ENCODE results near the gene MYLK.

Gene MYLK

DNA sequence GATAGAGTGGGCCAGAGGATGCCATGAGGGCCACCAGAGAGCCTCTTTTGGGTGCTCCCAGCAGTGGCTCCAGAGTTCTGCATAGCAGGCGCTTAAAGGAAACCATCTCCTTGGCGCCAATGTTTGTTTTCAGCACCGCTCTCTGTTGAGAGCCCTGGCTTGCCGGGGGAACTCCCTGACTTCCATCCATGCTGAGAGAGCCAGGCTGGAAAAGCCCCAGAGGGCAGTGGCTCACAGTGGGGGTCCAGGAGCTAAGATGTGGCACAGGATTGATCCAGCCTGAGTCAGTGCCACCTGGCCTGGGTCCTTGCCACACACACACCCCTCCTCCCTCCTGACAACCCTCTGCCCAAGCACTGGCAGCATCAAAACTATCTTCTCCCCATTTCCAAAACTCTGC lies 248.9 kb downstream of the MYLK start:
- Histone ChIP-seq H3K9me3 (ENCODE audit: low read length) (no peaks in the 10 kb centered on the region), H3K4me1 (ENCODE audit: insufficient read depth, low read length, severe bottlenecking) (no peaks in the 10 kb centered on the region), H3K9ac (ENCODE audit: low read length) (no peak overlapping the region), H3K27ac (ENCODE audit: low read depth, low read length, poor library complexity, severe bottlenecking) (no peak overlapping the region), H2AFZ (ENCODE audit: low read length) (no peak overlapping the region), H3K36me3 (ENCODE audit: insufficient read depth, low read length) (no peaks in the 10 kb centered on the region), H3K4me2 (ENCODE audit: low read length) (no peak overlapping the region), H3K4me3 (ENCODE audit: low read depth, low read length, poor library complexity, severe bottlenecking) (no peak overlapping the region), H3K9me2 (ENCODE audit: low read depth, low read length) (no peaks in the 10 kb centered on the region), H3K27me3 (ENCODE audit: insufficient read depth, low read length) (no peaks in the 10 kb centered on the region), H3K79me2 (ENCODE audit: insufficient read depth, low read length) (no peaks in the 10 kb centered on the region), H3F3A (ENCODE audit: insufficient read depth, low read length) (no peaks in the 10 kb centered on the region), H4K20me1 (ENCODE audit: insufficient read depth, low read length) (no peaks in the 10 kb centered on the region)
- TF ChIP-seq EZH2 (IDR thresholded peaks at IDR 0.05; ENCODE audit: borderline replicate concordance, low read length), result no peak
- TF ChIP-seq, protein P1, sequence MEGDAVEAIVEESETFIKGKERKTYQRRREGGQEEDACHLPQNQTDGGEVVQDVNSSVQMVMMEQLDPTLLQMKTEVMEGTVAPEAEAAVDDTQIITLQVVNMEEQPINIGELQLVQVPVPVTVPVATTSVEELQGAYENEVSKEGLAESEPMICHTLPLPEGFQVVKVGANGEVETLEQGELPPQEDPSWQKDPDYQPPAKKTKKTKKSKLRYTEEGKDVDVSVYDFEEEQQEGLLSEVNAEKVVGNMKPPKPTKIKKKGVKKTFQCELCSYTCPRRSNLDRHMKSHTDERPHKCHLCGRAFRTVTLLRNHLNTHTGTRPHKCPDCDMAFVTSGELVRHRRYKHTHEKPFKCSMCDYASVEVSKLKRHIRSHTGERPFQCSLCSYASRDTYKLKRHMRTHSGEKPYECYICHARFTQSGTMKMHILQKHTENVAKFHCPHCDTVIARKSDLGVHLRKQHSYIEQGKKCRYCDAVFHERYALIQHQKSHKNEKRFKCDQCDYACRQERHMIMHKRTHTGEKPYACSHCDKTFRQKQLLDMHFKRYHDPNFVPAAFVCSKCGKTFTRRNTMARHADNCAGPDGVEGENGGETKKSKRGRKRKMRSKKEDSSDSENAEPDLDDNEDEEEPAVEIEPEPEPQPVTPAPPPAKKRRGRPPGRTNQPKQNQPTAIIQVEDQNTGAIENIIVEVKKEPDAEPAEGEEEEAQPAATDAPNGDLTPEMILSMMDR (IDR thresholded peaks at IDR 0.05; ENCODE audit: low read length), result no peak

DNA sequence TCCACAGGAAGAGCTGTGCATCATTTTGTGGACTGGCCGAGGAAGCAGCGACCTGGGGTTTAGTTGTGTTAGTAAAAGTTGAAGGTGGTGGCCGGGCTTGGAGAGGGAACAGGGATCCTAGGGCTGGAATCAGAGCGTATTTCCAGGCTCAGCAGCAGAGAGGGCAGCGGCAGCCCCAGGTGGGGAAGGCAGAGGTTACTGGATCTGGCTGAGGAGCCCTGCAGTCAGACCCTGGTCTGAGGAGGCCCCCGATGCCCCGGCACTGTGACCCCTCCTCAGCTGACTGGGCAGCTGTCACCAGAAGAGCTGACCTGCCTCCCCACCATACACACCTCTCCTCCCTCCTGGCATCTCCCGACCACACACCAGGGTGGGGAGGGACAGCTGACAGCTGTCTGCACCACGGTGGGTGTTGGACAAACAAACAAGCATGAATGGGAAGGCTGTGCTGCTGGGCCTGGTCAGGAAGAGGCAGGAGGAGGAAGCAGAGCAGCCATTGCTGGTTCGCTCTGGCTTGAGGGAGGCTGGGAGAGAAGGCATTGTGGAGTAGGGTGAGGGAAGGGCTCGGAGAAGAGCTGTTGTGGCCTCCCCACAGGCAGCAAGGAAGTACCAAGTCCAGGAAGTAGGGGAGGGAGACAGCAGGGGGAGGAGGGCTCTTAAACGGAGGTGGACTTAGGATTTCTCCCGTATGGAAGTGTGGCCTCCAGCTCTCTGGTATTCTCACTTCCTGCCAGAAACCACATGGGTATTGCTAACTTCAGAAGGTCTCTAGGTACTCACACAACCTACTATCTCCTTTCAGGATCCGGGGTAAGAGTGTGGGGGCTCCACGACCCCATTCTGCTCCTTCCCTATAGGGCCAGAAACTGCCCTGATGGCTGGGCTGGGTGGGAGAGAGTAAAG lies 249.7 kb downstream of the MYLK start:
- no peaks in the 10 kb centered on the region for H3F3A ChIP-seq (ENCODE audit: insufficient read depth, low read length)
- no peaks in the 10 kb centered on the region for H4K20me1 ChIP-seq (ENCODE audit: insufficient read depth, low read length)
- no peak overlapping the region for H3K4me3 ChIP-seq (ENCODE audit: low read depth, low read length, poor library complexity, severe bottlenecking)
- H2AFZ ChIP-seq (ENCODE audit: low read length), result no peak overlapping the region
- no peaks in the 10 kb centered on the region for H3K9me2 ChIP-seq (ENCODE audit: low read depth, low read length)
- H3K4me2 ChIP-seq (ENCODE audit: low read length), result no peak overlapping the region
- no peaks in the 10 kb centered on the region for H3K4me1 ChIP-seq (ENCODE audit: insufficient read depth, low read length, severe bottlenecking)
- no peaks in the 10 kb centered on the region for H3K79me2 ChIP-seq (ENCODE audit: insufficient read depth, low read length)
- H3K9me3 ChIP-seq (ENCODE audit: low read length), result no peaks in the 10 kb centered on the region
- no peak overlapping the region for H3K27ac ChIP-seq (ENCODE audit: low read depth, low read length, poor library complexity, severe bottlenecking)
- no peaks in the 10 kb centered on the region for H3K36me3 ChIP-seq (ENCODE audit: insufficient read depth, low read length)
- H3K27me3 ChIP-seq (ENCODE audit: insufficient read depth, low read length), result no peaks in the 10 kb centered on the region
- TF ChIP-seq, protein P1 (IDR thresholded peaks at IDR 0.05; ENCODE audit: low read length), result no peak
- TF ChIP-seq EZH2 (IDR thresholded peaks at IDR 0.05; ENCODE audit: borderline replicate concordance, low read length), result no peak
- no peak overlapping the region for H3K9ac ChIP-seq (ENCODE audit: low read length)

DNA sequence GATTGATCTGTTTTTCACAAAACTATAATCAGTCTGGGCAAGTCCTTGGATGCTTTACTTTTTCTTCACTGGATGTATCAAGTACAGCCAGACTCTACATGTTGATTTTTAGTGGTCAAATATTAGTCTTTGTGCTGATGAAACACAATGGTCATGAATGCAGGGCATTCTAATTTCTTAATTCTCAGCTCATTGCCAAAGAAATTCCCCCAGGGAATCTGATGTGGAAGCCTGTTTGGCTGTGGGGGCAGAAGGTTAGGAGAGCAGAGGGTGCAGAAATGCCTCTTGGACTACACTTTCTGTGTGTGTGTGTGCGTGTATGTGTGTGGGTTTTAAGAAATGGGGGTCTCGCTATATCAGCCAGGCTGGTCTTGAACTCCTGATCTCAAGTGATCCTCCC lies 250.6 kb downstream of the MYLK start:
- Histone ChIP-seq H3K79me2 (ENCODE audit: insufficient read depth, low read length) (no peaks in the 10 kb centered on the region), H3K4me2 (ENCODE audit: low read length) (no peak overlapping the region), H3K4me3 (ENCODE audit: low read depth, low read length, poor library complexity, severe bottlenecking) (no peak overlapping the region), H3K9ac (ENCODE audit: low read length) (no peak overlapping the region), H3F3A (ENCODE audit: insufficient read depth, low read length) (no peaks in the 10 kb centered on the region), H4K20me1 (ENCODE audit: insufficient read depth, low read length) (no peaks in the 10 kb centered on the region), H3K9me3 (ENCODE audit: low read length) (no peaks in the 10 kb centered on the region), H3K27me3 (ENCODE audit: insufficient read depth, low read length) (no peaks in the 10 kb centered on the region), H3K4me1 (ENCODE audit: insufficient read depth, low read length, severe bottlenecking) (no peaks in the 10 kb centered on the region), H2AFZ (ENCODE audit: low read length) (no peak overlapping the region), H3K36me3 (ENCODE audit: insufficient read depth, low read length) (no peaks in the 10 kb centered on the region), H3K27ac (ENCODE audit: low read depth, low read length, poor library complexity, severe bottlenecking) (no peak overlapping the region), H3K9me2 (ENCODE audit: low read depth, low read length) (no peaks in the 10 kb centered on the region)
- TF ChIP-seq, protein P1 (IDR thresholded peaks at IDR 0.05; ENCODE audit: low read length), result no peak
- no peak for TF ChIP-seq EZH2 (IDR thresholded peaks at IDR 0.05; ENCODE audit: borderline replicate concordance, low read length)

All from OCI-LY1 (cell line).